ENCODE data around the gene SLC25A28. TPM values are rescaled to one million over a fixed set of nuclear protein-coding genes. Genes with fewer than 3 reads are reported as not detected.

The SLC25A28 gene
- polyA plus RNA-seq, 1 donor from 2014 or later: 79.9 TPM

- Histone ChIP-seq H2AFZ (ENCODE audit: low read depth, low read length) (no peak overlapping the region), H3K4me2 (ENCODE audit: low read length) (no peak overlapping the region)
Measured at GRCh38 chr10:99609186-99609585, 11.1 kb downstream of the SLC25A28 start.

GRCh38 chr10:99605351-99605750, 14.9 kb downstream of the SLC25A28 start:
- no peaks in the 10 kb centered on the region for H3K9me2 ChIP-seq (ENCODE audit: insufficient read depth, low read length)
- H3K4me2 ChIP-seq (ENCODE audit: low read length): no peak overlapping the region
- no peak overlapping the region for H2AFZ ChIP-seq (ENCODE audit: low read depth, low read length)
- no peak overlapping the region for H3K9ac ChIP-seq (ENCODE audit: low read length)
- no peak overlapping the region for H3K27ac ChIP-seq (ENCODE audit: low read length)
- no peaks in the 10 kb centered on the region for H3K27me3 ChIP-seq (ENCODE audit: insufficient read depth, low read depth, low read length)
- no peaks in the 10 kb centered on the region for H3K9me3 ChIP-seq (ENCODE audit: low read length)
- H3K4me3 ChIP-seq (ENCODE audit: low read length): no peak overlapping the region
- no peaks in the 10 kb centered on the region for H3F3A ChIP-seq (ENCODE audit: insufficient read depth, low read length, poor library complexity, severe bottlenecking)
- H3K79me2 ChIP-seq (replicated peaks; ENCODE audit: insufficient read depth, low read length): no peaks in the 10 kb centered on the region
- no peaks in the 10 kb centered on the region for H3K36me3 ChIP-seq (ENCODE audit: insufficient read depth, low read length)
- no peaks in the 10 kb centered on the region for H4K20me1 ChIP-seq (ENCODE audit: insufficient read depth)
- no peak for TF ChIP-seq TAF1 (IDR thresholded peaks at IDR 0.05; ENCODE audit: low read depth)
- no peak for TF ChIP-seq CTCF (IDR thresholded peaks at IDR 0.05; ENCODE audit: poor library complexity, severe bottlenecking)
- TF ChIP-seq REST (IDR thresholded peaks at IDR 0.05; ENCODE audit: borderline replicate concordance): no peak
- TF ChIP-seq MXI1 (conservative IDR thresholded peaks at IDR 0.05; ENCODE audit: poor library complexity, severe bottlenecking): no peak
- TF ChIP-seq RAD21 (conservative IDR thresholded peaks at IDR 0.05): no peak
- no peak for TF ChIP-seq EZH2 (IDR thresholded peaks at IDR 0.05; ENCODE audit: borderline replicate concordance, insufficient read depth, low read length, poor library complexity, severe bottlenecking)
- no peak for TF ChIP-seq POLR2AphosphoS5 (IDR thresholded peaks at IDR 0.05)

More at GRCh38 chr10:99609186-99609585, 11.1 kb downstream of the SLC25A28 start:
- H3K9ac ChIP-seq (ENCODE audit: low read length): no peak overlapping the region
- H3K9me2 ChIP-seq (ENCODE audit: insufficient read depth, low read length): no peaks in the 10 kb centered on the region
- H3K9me3 ChIP-seq (ENCODE audit: low read length): no peaks in the 10 kb centered on the region
- H3K27me3 ChIP-seq (ENCODE audit: insufficient read depth, low read depth, low read length): no peaks in the 10 kb centered on the region
- H4K20me1 ChIP-seq (ENCODE audit: insufficient read depth): no peaks in the 10 kb centered on the region
- H3K4me3 ChIP-seq (ENCODE audit: low read length): no peak overlapping the region
- no peaks in the 10 kb centered on the region for H3K79me2 ChIP-seq (replicated peaks; ENCODE audit: insufficient read depth, low read length)
- H3K36me3 ChIP-seq (ENCODE audit: insufficient read depth, low read length): no peaks in the 10 kb centered on the region
- no peaks in the 10 kb centered on the region for H3F3A ChIP-seq (ENCODE audit: insufficient read depth, low read length, poor library complexity, severe bottlenecking)
- TF ChIP-seq TAF1 (IDR thresholded peaks at IDR 0.05; ENCODE audit: low read depth) (no peak), EP300 (conservative IDR thresholded peaks at IDR 0.05; ENCODE audit: poor library complexity, severe bottlenecking) (no peak), RAD21 (conservative IDR thresholded peaks at IDR 0.05) (no peak), REST (IDR thresholded peaks at IDR 0.05; ENCODE audit: borderline replicate concordance) (no peak), MXI1 (conservative IDR thresholded peaks at IDR 0.05; ENCODE audit: poor library complexity, severe bottlenecking) (no peak), POLR2AphosphoS5 (IDR thresholded peaks at IDR 0.05) (no peak), EZH2 (IDR thresholded peaks at IDR 0.05; ENCODE audit: borderline replicate concordance, insufficient read depth, low read length, poor library complexity, severe bottlenecking) (no peak), SMC3 (conservative IDR thresholded peaks at IDR 0.05; ENCODE audit: poor library complexity) (no peak), CTCF (IDR thresholded peaks at IDR 0.05; ENCODE audit: poor library complexity, severe bottlenecking) (no peak)
- no peak overlapping the region for H3K27ac ChIP-seq (ENCODE audit: low read length)

Measured in neural cell (in vitro differentiated cells).